ENCODE measurements around the gene PPARGC1A. TPM values are rescaled to one million over a fixed set of nuclear protein-coding genes. Genes with fewer than 3 reads are reported as not detected.

The PPARGC1A gene
- total and polyA plus RNA-seq, 2 donors (not counting 3 experiments of a cell fraction or from before 2014, with no cell fraction given), result not detected

DNA sequence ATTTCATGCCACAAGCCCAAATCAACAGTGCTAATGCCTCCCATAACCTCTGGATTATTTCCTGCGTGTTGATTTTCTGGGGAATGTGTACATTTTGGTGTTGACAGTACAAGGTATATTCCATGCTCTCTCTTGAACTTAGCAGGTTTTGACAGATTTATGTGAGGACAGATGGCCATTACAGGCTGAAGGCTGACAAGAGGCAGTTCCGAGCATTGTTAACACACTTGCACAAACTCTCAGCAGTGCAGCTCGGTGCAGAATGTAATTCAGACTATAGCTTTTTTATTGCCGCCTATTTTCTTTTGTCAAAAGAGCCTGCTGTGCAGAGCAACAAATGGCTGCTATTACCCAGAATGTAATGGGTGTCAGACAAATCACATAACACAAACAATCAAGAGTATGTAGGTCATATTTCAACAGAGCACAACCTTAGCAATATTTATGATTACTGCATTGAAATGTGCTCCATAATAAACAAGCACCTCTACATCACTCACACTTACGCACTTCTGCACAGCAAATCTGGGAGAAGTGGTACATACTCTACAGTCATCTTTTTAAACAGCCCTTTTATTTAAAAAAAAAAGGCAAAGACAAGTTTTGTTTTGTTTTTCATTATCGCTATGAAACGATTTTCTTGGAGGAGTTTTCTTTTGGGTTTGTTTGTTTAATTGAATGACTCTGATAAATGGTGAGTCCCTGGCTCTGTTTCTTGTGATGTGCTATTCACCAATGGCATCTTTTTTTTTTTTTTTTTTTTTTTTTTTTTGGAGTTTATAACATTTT is 71.6 kb downstream of the PPARGC1A start:
- ChIA-PET POLR2A (no interaction called here), CTCF (no interaction called here)
- H3K4me1 ChIP-seq (ENCODE audit: control insufficient read depth, extremely low read depth, insufficient read depth, low read length), result no peaks in the 10 kb centered on the region
- dilution Hi-C loops (cut with MboI; ENCODE audit: extremely low pct_ligation_motif_present, low sequenced_read_pairs) (no loop called here), intact Hi-C loops (cut with micrococcal nuclease) (no loop called here)
- no peak for FAIRE-seq
- no peaks in the 10 kb centered on the region for H3K79me2 ChIP-seq (ENCODE audit: control insufficient read depth, insufficient read depth, low read length)
- H2AFZ ChIP-seq (ENCODE audit: low read depth, low read length), result no peak overlapping the region
- no peaks in the 10 kb centered on the region for H4K20me1 ChIP-seq (replicated peaks; ENCODE audit: control insufficient read depth, extremely low read depth, insufficient read depth, low read length)
- H3K36me3 ChIP-seq (ENCODE audit: control insufficient read depth in 2 of 2, extremely low read depth in 1 of 2, insufficient read depth in 2 of 2, low read length in 2 of 2), result no peaks in the 10 kb centered on the region
- H3K27ac ChIP-seq (ENCODE audit: insufficient read depth, low read depth, low read length), result no peak overlapping the region
- no peak overlapping the region for H3K4me2 ChIP-seq (ENCODE audit: insufficient read depth, low read length)
- no TSS peak for BruUV-seq (replicated peaks)
- no peak overlapping the region for H3K4me3 ChIP-seq (replicated peaks in 1 of 3; ENCODE audit: insufficient read depth in 1 of 3, low read depth in 1 of 3, low read length in 3 of 3)
- H3K27me3 ChIP-seq (ENCODE audit: control insufficient read depth in 2 of 2, insufficient read depth in 2 of 2, low read length in 2 of 2), result no peaks in the 10 kb centered on the region
- H3K9ac ChIP-seq (replicated peaks; ENCODE audit: extremely low read depth, insufficient read depth, low read length), result no peak overlapping the region
- TF ChIP-seq EZH2 (IDR thresholded peaks at IDR 0.05; ENCODE audit: borderline replicate concordance, low read depth, low read length, severe bottlenecking) (no peak), POLR2AphosphoS5 (IDR thresholded peaks at IDR 0.05; ENCODE audit: insufficient read depth, low read depth, low read length) (no peak), GATA2 (IDR thresholded peaks at IDR 0.05; ENCODE audit: insufficient read depth, insufficient read length, low read depth, low read length) (no peak), JUN (IDR thresholded peaks at IDR 0.05; ENCODE audit: borderline replicate concordance, insufficient read depth, insufficient read length, low read depth) (no peak), FOS (IDR thresholded peaks at IDR 0.05; ENCODE audit: borderline replicate concordance, insufficient read depth, low read length) (no peak), POLR2A (IDR thresholded peaks at IDR 0.05; ENCODE audit: low read depth, low read length) (no peak), MYC (IDR thresholded peaks at IDR 0.05; ENCODE audit: low read depth, low read length) (no peak)
- TF ChIP-seq, protein P1, sequence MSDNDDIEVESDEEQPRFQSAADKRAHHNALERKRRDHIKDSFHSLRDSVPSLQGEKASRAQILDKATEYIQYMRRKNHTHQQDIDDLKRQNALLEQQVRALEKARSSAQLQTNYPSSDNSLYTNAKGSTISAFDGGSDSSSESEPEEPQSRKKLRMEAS (IDR thresholded peaks at IDR 0.05; ENCODE audit: insufficient read depth, insufficient read length), result no peak
- TF ChIP-seq, protein P2, sequence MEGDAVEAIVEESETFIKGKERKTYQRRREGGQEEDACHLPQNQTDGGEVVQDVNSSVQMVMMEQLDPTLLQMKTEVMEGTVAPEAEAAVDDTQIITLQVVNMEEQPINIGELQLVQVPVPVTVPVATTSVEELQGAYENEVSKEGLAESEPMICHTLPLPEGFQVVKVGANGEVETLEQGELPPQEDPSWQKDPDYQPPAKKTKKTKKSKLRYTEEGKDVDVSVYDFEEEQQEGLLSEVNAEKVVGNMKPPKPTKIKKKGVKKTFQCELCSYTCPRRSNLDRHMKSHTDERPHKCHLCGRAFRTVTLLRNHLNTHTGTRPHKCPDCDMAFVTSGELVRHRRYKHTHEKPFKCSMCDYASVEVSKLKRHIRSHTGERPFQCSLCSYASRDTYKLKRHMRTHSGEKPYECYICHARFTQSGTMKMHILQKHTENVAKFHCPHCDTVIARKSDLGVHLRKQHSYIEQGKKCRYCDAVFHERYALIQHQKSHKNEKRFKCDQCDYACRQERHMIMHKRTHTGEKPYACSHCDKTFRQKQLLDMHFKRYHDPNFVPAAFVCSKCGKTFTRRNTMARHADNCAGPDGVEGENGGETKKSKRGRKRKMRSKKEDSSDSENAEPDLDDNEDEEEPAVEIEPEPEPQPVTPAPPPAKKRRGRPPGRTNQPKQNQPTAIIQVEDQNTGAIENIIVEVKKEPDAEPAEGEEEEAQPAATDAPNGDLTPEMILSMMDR (IDR thresholded peaks at IDR 0.05; ENCODE audit: extremely low read depth in 1 of 2, insufficient read depth in 1 of 2, low read depth in 1 of 2, low read length in 2 of 2), result no peak
- no peaks in the 10 kb centered on the region for H3K9me1 ChIP-seq (replicated peaks; ENCODE audit: control insufficient read depth, extremely low read depth, insufficient read depth, low read length)
- DNase-seq (ENCODE audit: low read depth, low spot score), result no peak
- H3K9me3 ChIP-seq (replicated peaks; ENCODE audit: control insufficient read depth, insufficient read depth, low read length), result peaks cover 8% of the 10 kb centered on the region
